ENCODE data around the gene CYFIP1. TPM values are rescaled to one million over a fixed set of nuclear protein-coding genes. Genes with fewer than 3 reads are reported as not detected.

CYFIP1 gene
- total and polyA plus RNA-seq, 5 donors from 2014 or later, result 1.1 to 7.6 (median 2.0) TPM

DNA sequence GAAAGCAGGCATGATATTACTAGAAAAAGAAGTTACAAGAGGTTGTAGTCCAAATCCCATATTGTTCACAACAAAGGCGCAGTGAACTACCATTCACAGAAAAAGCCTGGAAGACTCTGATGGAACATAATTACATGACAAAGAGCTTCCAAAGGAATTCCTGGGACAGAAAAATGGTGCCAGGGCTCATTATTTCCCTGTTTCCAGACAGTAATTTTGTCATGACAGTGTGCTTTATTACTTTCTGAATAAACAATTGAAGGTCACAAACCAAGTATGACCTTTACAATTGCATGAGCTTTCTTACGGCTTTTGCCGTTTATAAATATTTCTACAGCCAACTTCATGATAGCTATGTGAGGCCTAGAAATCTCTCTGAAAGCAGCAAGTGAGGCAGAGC lies 61.0 kb downstream of the CYFIP1 start:
- H3K27ac ChIP-seq (ENCODE audit: insufficient read depth, low read length, poor library complexity, severe bottlenecking), result no peak overlapping the region
- ATAC-seq (ENCODE audit: low read depth in 2 of 2) (no peak), DNase-seq (no peak)
- no peaks in the 10 kb centered on the region for H3K4me1 ChIP-seq (ENCODE audit: control insufficient read depth, insufficient read depth, low read length, poor library complexity, severe bottlenecking)
- H3K9me3 Mint-ChIP-seq, result no peaks in the 10 kb centered on the region
- no peak overlapping the region for H3K4me3 ChIP-seq (ENCODE audit: low read depth, low read length)
- no peaks in the 10 kb centered on the region for H3K4me1 Mint-ChIP-seq
- H3K36me3 ChIP-seq (ENCODE audit: control insufficient read depth, insufficient read depth, low read length), result no peaks in the 10 kb centered on the region
- no peak overlapping the region for H3K27ac Mint-ChIP-seq
- H3K27me3 Mint-ChIP-seq, result no peaks in the 10 kb centered on the region
- no peak overlapping the region for H3K4me3 Mint-ChIP-seq
- no peaks in the 10 kb centered on the region for H3K36me3 Mint-ChIP-seq
- no peaks in the 10 kb centered on the region for H3K9me3 ChIP-seq (ENCODE audit: control insufficient read depth in 2 of 2, low read length in 2 of 2)
- no peaks in the 10 kb centered on the region for H3K27me3 ChIP-seq (ENCODE audit: control insufficient read depth, insufficient read depth, low read length)

DNA sequence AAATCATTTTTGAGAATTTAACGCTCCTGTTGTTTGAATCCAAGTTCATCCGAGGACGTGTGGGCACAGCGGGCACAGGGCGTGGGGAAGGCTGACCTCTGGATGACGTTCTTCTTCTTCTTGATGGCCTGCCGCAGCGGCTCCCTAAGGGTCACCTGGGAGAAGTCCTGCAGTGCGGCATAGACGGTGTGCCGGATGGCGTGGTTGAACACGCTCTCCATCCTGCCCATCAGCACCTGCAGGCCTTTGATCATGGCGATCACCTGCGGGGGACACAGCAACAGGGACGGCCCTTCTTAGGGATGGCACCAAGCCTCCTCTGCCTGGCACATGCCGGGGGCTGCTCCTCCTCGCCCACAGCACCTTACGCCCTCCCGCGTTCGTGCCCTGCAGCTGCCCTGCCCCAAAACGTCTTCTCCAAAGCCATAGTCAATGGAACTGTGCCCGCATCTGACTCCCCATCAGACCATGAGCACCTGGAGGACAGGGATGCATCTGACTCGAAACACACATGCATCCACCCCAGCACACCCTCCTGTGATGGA lies 61.5 kb downstream of the CYFIP1 start:
- no peaks in the 10 kb centered on the region for H3K4me1 ChIP-seq (ENCODE audit: control insufficient read depth, insufficient read depth, low read length, poor library complexity, severe bottlenecking)
- no peak overlapping the region for H3K27ac ChIP-seq (ENCODE audit: insufficient read depth, low read length, poor library complexity, severe bottlenecking)
- Mint-ChIP-seq H3K27me3 (no peaks in the 10 kb centered on the region), H3K9me3 (no peaks in the 10 kb centered on the region), H3K4me3 (no peak overlapping the region), H3K27ac (no peak overlapping the region), H3K4me1 (no peaks in the 10 kb centered on the region), H3K36me3 (no peaks in the 10 kb centered on the region)
- DNase-seq (no peak), ATAC-seq (ENCODE audit: low read depth in 2 of 2) (no peak)
- H3K4me3 ChIP-seq (ENCODE audit: low read depth, low read length), result no peak overlapping the region
- no peaks in the 10 kb centered on the region for H3K27me3 ChIP-seq (ENCODE audit: control insufficient read depth, insufficient read depth, low read length)
- H3K9me3 ChIP-seq (ENCODE audit: control insufficient read depth in 2 of 2, low read length in 2 of 2), result no peaks in the 10 kb centered on the region
- H3K36me3 ChIP-seq (ENCODE audit: control insufficient read depth, insufficient read depth, low read length), result no peaks in the 10 kb centered on the region

DNA sequence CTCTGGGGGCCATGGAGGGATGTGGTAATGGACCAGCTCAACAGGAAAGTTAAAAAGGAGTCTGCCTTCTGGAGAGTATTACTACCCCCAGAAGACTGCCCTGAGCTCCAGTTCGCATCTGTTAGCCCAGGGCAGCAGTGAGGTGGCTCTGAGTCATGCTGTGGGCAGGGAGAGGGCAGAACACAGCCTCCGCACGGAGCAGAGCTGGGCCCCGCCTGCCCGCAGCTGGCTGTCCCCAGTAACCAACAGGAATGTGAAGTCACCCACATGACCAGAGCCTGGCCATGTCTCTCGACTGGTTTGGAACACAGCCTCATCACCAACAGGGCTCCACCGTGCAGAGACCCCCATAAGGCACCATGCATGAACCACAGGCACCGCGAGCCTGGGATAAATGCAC lies 62.1 kb downstream of the CYFIP1 start:
- no peaks in the 10 kb centered on the region for H3K9me3 Mint-ChIP-seq
- no peak overlapping the region for H3K4me3 Mint-ChIP-seq

DNA sequence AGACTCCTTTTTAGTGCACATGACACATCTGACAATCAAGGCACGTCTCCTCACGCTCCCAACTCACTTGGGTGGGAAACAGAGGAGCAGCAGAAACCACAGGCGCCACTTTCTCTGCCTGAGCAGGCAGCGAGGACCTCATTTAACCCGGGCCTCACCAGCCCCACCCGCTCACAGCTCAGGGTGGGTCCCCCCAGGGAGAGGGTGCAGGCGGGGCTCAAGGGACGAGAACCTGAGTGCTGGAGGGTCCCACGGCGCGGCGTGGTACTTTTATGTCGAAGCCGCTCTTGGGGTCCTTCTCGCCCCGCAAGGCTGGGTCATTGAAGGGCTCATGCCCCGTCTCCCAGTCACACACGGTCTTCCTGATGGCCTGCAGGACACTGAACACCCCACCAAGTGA lies 62.6 kb downstream of the CYFIP1 start:
- no peak for DNase-seq
- no peaks in the 10 kb centered on the region for H3K9me3 Mint-ChIP-seq
- no peak for ATAC-seq (ENCODE audit: low read depth in 2 of 2)
- no peak overlapping the region for H3K4me3 Mint-ChIP-seq
- no peak overlapping the region for H3K4me3 ChIP-seq (ENCODE audit: low read depth, low read length)
- no peak overlapping the region for H3K27ac ChIP-seq (ENCODE audit: insufficient read depth, low read length, poor library complexity, severe bottlenecking)
- no peaks in the 10 kb centered on the region for H3K36me3 ChIP-seq (ENCODE audit: control insufficient read depth, insufficient read depth, low read length)
- H3K4me1 ChIP-seq (ENCODE audit: control insufficient read depth, insufficient read depth, low read length, poor library complexity, severe bottlenecking), result no peaks in the 10 kb centered on the region
- H3K9me3 ChIP-seq (ENCODE audit: control insufficient read depth in 2 of 2, low read length in 2 of 2), result no peaks in the 10 kb centered on the region
- no peaks in the 10 kb centered on the region for H3K27me3 ChIP-seq (ENCODE audit: control insufficient read depth, insufficient read depth, low read length)
- no peak overlapping the region for H3K27ac Mint-ChIP-seq
- peaks cover 4% of the 10 kb centered on the region for H3K36me3 Mint-ChIP-seq
- no peaks in the 10 kb centered on the region for H3K4me1 Mint-ChIP-seq
- no peaks in the 10 kb centered on the region for H3K27me3 Mint-ChIP-seq

More for the DNA sequence above, 62.1 kb downstream of the CYFIP1 start:
- Histone ChIP-seq H3K9me3 (ENCODE audit: control insufficient read depth in 2 of 2, low read length in 2 of 2) (no peaks in the 10 kb centered on the region), H3K36me3 (ENCODE audit: control insufficient read depth, insufficient read depth, low read length) (no peaks in the 10 kb centered on the region), H3K4me1 (ENCODE audit: control insufficient read depth, insufficient read depth, low read length, poor library complexity, severe bottlenecking) (no peaks in the 10 kb centered on the region), H3K27ac (ENCODE audit: insufficient read depth, low read length, poor library complexity, severe bottlenecking) (no peak overlapping the region), H3K4me3 (ENCODE audit: low read depth, low read length) (no peak overlapping the region), H3K27me3 (ENCODE audit: control insufficient read depth, insufficient read depth, low read length) (no peaks in the 10 kb centered on the region)
- Mint-ChIP-seq H3K4me1 (no peaks in the 10 kb centered on the region), H3K27me3 (no peaks in the 10 kb centered on the region), H3K36me3 (no peaks in the 10 kb centered on the region), H3K27ac (no peak overlapping the region)
- ATAC-seq (ENCODE audit: low read depth in 2 of 2) (no peak), DNase-seq (no peak)

DNA sequence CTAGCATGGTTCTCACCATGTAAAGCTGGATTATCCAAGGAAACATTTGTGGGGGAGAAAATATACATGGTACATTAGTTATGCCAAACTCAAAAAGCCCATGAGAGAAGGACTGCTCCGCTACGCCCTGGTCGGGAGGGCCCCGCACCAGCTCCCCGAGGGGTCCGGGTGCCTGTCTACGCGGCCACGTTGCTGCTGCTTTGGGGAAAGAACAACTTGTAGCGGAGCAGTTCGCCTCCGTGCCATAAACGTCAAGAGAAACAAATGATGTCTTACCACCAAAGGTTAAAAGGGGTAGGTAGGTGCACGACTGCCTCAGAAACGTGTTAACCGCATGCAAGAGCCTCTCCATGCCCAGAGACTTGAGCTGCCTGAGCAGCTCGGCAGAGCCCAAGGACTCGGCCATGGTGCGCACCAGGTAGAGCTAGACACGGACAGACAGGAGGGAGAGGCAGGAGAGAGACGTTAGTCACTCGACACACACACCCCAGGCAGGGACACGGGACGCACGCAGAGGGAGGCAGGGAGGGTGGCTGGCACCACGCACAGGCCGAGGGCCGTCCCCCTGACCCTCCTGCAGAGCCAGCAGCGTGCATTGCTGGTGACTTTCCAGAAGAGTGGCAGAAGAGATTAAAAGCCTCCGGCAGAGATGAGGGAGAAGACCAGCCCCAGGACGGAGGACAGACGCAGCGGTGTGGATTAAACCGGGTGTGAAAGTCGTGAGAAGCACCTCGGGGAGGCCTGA lies 63.4 kb downstream of the CYFIP1 start:
- ATAC-seq (ENCODE audit: low read depth in 2 of 2) (no peak), DNase-seq (no peak)
- Mint-ChIP-seq H3K4me3 (no peak overlapping the region), H3K4me1 (no peaks in the 10 kb centered on the region), H3K9me3 (no peaks in the 10 kb centered on the region), H3K27me3 (no peaks in the 10 kb centered on the region), H3K36me3 (peaks cover 4% of the 10 kb centered on the region), H3K27ac (no peak overlapping the region)
- H3K4me1 ChIP-seq (ENCODE audit: control insufficient read depth, insufficient read depth, low read length, poor library complexity, severe bottlenecking), result no peaks in the 10 kb centered on the region
- no peak overlapping the region for H3K4me3 ChIP-seq (ENCODE audit: low read depth, low read length)
- H3K36me3 ChIP-seq (ENCODE audit: control insufficient read depth, insufficient read depth, low read length), result no peaks in the 10 kb centered on the region
- H3K9me3 ChIP-seq (ENCODE audit: control insufficient read depth in 2 of 2, low read length in 2 of 2), result no peaks in the 10 kb centered on the region
- H3K27me3 ChIP-seq (ENCODE audit: control insufficient read depth, insufficient read depth, low read length), result no peaks in the 10 kb centered on the region
- no peak overlapping the region for H3K27ac ChIP-seq (ENCODE audit: insufficient read depth, low read length, poor library complexity, severe bottlenecking)

DNA sequence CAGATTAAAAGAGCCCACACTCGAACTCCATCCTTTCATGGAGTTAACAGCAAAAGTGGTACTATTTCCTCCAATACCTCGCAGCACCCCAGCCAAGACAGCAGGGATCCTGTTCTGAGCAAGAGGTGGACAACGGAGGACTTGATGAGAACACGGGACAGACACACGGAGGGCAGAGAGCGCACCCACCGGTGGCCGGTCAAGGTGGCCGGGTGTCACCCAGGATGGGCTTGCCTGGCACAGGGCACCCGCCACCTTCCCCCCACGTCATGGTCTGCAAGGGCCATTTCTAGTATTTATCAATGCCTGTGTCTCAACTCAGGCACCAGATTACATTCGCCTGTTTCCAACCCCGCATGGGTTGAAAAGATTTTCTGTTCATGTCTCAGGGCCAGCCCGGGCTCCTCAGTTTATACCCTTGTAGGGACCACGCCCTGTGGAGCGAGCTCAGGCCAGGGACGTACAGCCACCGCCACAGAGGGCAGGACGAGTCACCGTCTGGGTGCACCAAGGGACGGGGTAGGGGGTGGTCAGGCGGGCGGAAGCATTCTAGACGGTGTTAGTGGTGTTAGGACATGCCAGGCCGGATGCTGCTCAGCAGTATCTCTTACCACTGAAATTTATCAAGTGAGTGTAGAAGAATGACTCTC lies 64.2 kb downstream of the CYFIP1 start:
- Histone ChIP-seq H3K36me3 (ENCODE audit: control insufficient read depth, insufficient read depth, low read length) (no peaks in the 10 kb centered on the region), H3K4me3 (ENCODE audit: low read depth, low read length) (no peak overlapping the region), H3K9me3 (ENCODE audit: control insufficient read depth in 2 of 2, low read length in 2 of 2) (no peaks in the 10 kb centered on the region), H3K4me1 (ENCODE audit: control insufficient read depth, insufficient read depth, low read length, poor library complexity, severe bottlenecking) (no peaks in the 10 kb centered on the region), H3K27ac (ENCODE audit: insufficient read depth, low read length, poor library complexity, severe bottlenecking) (no peak overlapping the region), H3K27me3 (ENCODE audit: control insufficient read depth, insufficient read depth, low read length) (no peaks in the 10 kb centered on the region)
- H3K4me3 Mint-ChIP-seq, result no peak overlapping the region
- H3K27ac Mint-ChIP-seq, result no peak overlapping the region
- no peak for DNase-seq
- no peaks in the 10 kb centered on the region for H3K27me3 Mint-ChIP-seq
- ATAC-seq (ENCODE audit: low read depth in 2 of 2), result no peak
- H3K4me1 Mint-ChIP-seq, result no peaks in the 10 kb centered on the region
- H3K36me3 Mint-ChIP-seq, result peaks cover 4% of the 10 kb centered on the region
- no peaks in the 10 kb centered on the region for H3K9me3 Mint-ChIP-seq

DNA sequence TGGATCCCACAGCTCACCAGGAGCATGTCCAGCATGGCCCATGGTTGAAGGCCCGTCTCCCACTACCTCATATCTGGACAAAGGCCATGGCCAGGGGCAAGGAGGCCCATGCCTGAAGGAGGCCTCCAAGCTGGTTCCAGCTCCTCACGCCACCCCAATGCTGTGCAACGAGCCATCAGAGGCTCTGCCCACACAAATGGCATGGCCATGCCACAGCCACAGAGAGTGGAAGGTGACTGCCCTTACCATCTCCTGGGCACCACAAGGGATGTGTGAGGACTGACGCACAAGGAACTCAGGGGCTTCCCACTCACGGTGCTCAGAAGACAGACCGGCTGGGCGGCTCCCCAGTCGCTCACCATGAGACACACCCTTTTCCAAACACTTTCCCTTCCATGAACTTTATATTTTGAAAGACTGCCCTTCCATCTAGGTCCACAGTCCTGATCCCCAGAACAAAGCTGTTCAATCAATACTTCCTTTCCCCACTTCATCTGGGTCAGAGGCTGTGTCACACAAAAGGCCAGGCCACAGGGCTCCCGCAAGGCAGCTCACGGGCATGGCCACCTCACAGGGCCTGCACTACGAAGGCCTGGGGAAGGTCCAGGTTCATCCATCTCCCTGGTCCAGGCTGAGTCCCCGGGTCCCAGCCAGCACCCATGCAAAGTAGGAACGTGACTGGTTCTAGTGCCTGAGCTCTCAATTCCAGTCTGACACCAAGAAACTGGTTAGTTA lies 66.4 kb downstream of the CYFIP1 start:
- no peaks in the 10 kb centered on the region for H3K4me1 Mint-ChIP-seq
- Histone ChIP-seq H3K9me3 (ENCODE audit: control insufficient read depth in 2 of 2, low read length in 2 of 2) (no peaks in the 10 kb centered on the region), H3K36me3 (ENCODE audit: control insufficient read depth, insufficient read depth, low read length) (no peaks in the 10 kb centered on the region), H3K4me3 (ENCODE audit: low read depth, low read length) (no peak overlapping the region), H3K4me1 (ENCODE audit: control insufficient read depth, insufficient read depth, low read length, poor library complexity, severe bottlenecking) (no peaks in the 10 kb centered on the region), H3K27me3 (ENCODE audit: control insufficient read depth, insufficient read depth, low read length) (no peaks in the 10 kb centered on the region), H3K27ac (ENCODE audit: insufficient read depth, low read length, poor library complexity, severe bottlenecking) (no peak overlapping the region)
- H3K36me3 Mint-ChIP-seq, result peaks cover 4% of the 10 kb centered on the region
- DNase-seq (no peak), ATAC-seq (ENCODE audit: low read depth in 2 of 2) (no peak)
- no peak overlapping the region for H3K4me3 Mint-ChIP-seq
- H3K27me3 Mint-ChIP-seq, result no peaks in the 10 kb centered on the region
- no peaks in the 10 kb centered on the region for H3K9me3 Mint-ChIP-seq
- H3K27ac Mint-ChIP-seq, result no peak overlapping the region
